ENCODE measurements around the gene INKA1.

The INKA1 gene

DNA sequence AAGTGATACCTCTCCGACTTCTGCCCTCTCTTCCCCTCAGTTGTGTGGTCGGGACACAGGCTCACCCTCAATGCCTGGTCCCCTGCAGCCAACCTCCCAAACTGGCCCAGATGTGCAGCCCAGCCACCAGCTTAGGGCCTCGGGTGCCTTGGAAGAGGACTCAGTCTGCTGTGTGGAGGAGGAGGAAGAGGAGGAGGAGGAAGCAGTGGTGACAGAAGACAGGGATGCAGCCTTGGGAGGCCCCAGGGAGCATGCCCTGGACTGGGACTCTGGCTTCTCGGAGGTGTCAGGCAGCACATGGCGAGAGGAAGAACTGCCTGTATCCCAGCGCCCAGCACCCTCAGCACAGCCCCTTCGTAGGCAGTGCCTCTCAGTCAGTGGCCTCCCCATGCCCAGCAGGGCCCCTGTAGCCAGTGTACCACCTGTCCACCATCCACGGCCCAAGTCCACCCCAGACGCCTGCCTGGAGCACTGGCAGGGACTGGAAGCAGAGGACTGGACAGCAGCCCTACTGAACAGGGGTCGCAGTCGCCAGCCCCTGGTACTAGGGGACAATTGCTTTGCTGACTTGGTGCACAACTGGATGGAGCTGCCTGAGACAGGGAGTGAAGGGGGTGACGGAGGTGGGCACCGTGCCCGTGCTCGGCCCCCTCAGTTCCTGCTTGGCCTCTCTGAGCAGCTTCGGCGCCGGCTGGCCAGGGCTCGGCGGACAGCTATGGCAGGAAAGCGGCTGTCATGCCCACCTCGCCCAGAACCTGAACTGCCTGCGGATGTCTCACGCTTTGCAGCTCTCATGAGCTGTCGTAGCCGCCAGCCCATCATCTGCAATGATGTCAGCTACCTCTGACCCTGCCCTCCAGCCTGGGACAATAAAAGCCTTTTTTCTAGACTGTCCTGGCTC is 1.3 kb downstream of the INKA1 start:
- peaks cover 16% of the 10 kb centered on the region for H3K4me1 ChIP-seq (ENCODE audit: insufficient read depth, poor library complexity, severe bottlenecking)

DNA sequence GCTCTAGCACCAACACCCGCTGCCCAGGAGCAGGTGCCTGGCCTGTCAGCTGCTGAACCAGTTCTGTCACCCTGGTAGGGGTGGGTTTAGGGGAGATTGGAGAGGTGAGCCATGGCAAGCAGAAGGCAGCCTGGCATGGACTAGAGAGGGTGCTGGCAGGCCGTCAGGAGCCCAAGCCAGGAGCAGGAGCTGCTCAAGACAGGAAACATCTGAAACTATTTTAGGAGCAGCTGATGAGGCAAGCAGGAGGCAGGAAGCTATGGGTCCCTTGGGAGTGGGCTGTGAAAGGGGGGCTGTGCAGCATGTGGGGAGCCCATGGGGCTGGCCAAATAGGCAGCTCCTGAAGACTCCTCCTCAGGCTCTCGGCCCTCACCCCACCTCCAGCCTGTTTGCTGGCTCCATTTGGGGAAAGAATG is 2.3 kb downstream of the INKA1 start:
- no peaks in the 10 kb centered on the region for H3K9me3 ChIP-seq (ENCODE audit: severe bottlenecking)
- no peaks in the 10 kb centered on the region for H3K27me3 ChIP-seq (ENCODE audit: insufficient read depth, poor library complexity, severe bottlenecking)
- TF ChIP-seq, protein P1, sequence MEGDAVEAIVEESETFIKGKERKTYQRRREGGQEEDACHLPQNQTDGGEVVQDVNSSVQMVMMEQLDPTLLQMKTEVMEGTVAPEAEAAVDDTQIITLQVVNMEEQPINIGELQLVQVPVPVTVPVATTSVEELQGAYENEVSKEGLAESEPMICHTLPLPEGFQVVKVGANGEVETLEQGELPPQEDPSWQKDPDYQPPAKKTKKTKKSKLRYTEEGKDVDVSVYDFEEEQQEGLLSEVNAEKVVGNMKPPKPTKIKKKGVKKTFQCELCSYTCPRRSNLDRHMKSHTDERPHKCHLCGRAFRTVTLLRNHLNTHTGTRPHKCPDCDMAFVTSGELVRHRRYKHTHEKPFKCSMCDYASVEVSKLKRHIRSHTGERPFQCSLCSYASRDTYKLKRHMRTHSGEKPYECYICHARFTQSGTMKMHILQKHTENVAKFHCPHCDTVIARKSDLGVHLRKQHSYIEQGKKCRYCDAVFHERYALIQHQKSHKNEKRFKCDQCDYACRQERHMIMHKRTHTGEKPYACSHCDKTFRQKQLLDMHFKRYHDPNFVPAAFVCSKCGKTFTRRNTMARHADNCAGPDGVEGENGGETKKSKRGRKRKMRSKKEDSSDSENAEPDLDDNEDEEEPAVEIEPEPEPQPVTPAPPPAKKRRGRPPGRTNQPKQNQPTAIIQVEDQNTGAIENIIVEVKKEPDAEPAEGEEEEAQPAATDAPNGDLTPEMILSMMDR (IDR thresholded peaks at IDR 0.05; ENCODE audit: poor library complexity, severe bottlenecking) = no peak
- no peak overlapping the region for H3K4me3 ChIP-seq (ENCODE audit: severe bottlenecking)
- H3K4me1 ChIP-seq (ENCODE audit: insufficient read depth, poor library complexity, severe bottlenecking) = peaks cover 10% of the 10 kb centered on the region
- no peaks in the 10 kb centered on the region for H3K36me3 ChIP-seq (ENCODE audit: low read depth)
- no peak for DNase-seq (ENCODE audit: low spot score)
- H3K27ac ChIP-seq (ENCODE audit: poor library complexity, severe bottlenecking) = no peak overlapping the region
- no peak for ATAC-seq (ENCODE audit: low read depth)

More for the DNA sequence above, 1.3 kb downstream of the INKA1 start:
- no peaks in the 10 kb centered on the region for H3K9me3 ChIP-seq (ENCODE audit: severe bottlenecking)
- H3K27ac ChIP-seq (ENCODE audit: poor library complexity, severe bottlenecking) = peak overlapping the region; percentile 71
- TF ChIP-seq, protein P1 (IDR thresholded peaks at IDR 0.05; ENCODE audit: poor library complexity, severe bottlenecking) = no peak
- DNase-seq (ENCODE audit: low spot score) (no peak), ATAC-seq (ENCODE audit: low read depth) (no peak)
- H3K36me3 ChIP-seq (ENCODE audit: low read depth) = no peaks in the 10 kb centered on the region
- no peaks in the 10 kb centered on the region for H3K27me3 ChIP-seq (ENCODE audit: insufficient read depth, poor library complexity, severe bottlenecking)
- peak overlapping the region; percentile 65 for H3K4me3 ChIP-seq (ENCODE audit: severe bottlenecking)

DNA sequence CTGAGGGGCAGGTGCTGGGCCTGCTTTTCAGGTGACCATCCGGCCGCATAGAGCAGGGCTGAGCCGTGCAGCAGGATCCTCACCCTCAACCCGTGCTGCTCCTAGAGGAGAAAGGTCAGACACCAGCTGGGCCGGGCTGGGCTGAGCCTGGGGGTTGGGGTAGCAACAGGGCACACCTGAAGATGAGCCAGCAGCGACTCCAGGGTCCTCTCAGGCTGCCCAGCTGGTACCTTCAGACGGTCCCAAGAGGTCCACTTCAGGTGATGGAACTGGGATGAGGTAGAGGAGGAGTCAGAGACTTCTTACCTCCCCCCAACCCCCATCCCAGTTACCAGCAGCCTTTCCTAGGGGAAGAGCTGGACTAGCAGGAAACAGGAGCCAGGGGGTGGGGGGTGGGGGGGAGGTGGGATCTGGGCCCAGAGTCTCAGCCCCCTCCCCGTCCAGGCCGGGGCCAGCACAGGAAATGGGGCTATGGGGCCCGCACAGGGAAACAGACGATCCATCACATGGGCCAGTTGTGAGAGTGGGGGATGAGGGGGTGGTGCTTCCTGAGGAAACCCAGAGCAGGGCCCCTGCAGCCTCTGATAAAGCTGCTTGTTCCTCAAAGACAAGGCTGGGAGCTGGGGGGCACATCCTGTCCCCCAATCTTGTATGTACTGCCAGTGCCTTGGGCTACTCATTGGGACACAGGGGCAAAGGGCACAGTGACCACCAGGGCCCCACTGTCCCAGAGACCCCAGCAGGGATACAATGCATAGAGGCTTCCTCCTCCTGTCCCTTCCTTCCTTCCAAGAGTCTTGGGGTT is 3.0 kb downstream of the INKA1 start:
- Histone ChIP-seq H3K4me1 (ENCODE audit: insufficient read depth, poor library complexity, severe bottlenecking) (peaks cover 10% of the 10 kb centered on the region), H3K9me3 (ENCODE audit: severe bottlenecking) (no peaks in the 10 kb centered on the region), H3K27ac (ENCODE audit: poor library complexity, severe bottlenecking) (no peak overlapping the region), H3K27me3 (ENCODE audit: insufficient read depth, poor library complexity, severe bottlenecking) (no peaks in the 10 kb centered on the region), H3K4me3 (ENCODE audit: severe bottlenecking) (no peak overlapping the region), H3K36me3 (ENCODE audit: low read depth) (no peaks in the 10 kb centered on the region)
- no peak for ATAC-seq (ENCODE audit: low read depth)
- TF ChIP-seq, protein P1 (IDR thresholded peaks at IDR 0.05; ENCODE audit: poor library complexity, severe bottlenecking) = no peak
- no peak for DNase-seq (ENCODE audit: low spot score)

DNA sequence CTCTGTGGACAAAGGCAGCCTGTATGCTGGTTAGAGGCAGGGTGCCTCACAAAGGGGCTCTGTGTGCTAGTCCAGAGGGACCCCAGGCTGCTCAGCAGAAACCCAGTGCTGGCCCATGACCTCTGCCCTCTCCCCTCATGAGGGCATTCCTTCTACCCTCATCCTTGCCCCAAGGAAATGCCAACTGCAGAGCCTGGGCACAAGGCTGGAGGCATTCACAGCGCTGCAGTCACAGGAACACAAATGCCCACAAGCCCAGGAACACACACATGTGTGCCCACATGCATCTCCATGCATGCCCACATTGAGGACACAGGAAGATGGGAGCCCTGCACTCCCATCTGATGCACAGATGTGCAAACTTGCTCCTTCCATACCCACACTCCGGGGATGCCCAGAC is 3.8 kb downstream of the INKA1 start:
- no peak overlapping the region for H3K4me3 ChIP-seq (ENCODE audit: severe bottlenecking)
- TF ChIP-seq, protein P1 (IDR thresholded peaks at IDR 0.05; ENCODE audit: poor library complexity, severe bottlenecking) = no peak
- no peak overlapping the region for H3K27ac ChIP-seq (ENCODE audit: poor library complexity, severe bottlenecking)
- no peaks in the 10 kb centered on the region for H3K27me3 ChIP-seq (ENCODE audit: insufficient read depth, poor library complexity, severe bottlenecking)
- H3K4me1 ChIP-seq (ENCODE audit: insufficient read depth, poor library complexity, severe bottlenecking) = peaks cover 10% of the 10 kb centered on the region
- DNase-seq (ENCODE audit: low spot score) = no peak
- H3K36me3 ChIP-seq (ENCODE audit: low read depth) = no peaks in the 10 kb centered on the region
- no peaks in the 10 kb centered on the region for H3K9me3 ChIP-seq (ENCODE audit: severe bottlenecking)
- ATAC-seq (ENCODE audit: low read depth) = no peak
